NT2/D1 (cell line): ENCODE results near the gene MYH9.
"Not testable (repeated sequence)": the region's sequence is repeated elsewhere in the genome, so short reads cannot be mapped to it uniquely, and the experiment has no call there.

Experiments used
- DNase-seq: peaks from one replicate; pipeline ENCODE4 v3.0.0-alpha.2; 2011; ENCODE audit warnings: low read depth, low spot score
- H3K27me3 ChIP-seq: 2 replicates; pipeline ENCODE4 v1.6.0; 2011; ENCODE audit warnings: mild to moderate bottlenecking; ENCODE audit not compliant: insufficient read length, insufficient read depth
- H3K36me3 ChIP-seq: 2 replicates; pipeline ENCODE4 v1.6.1; 2011; ENCODE audit warnings: mild to moderate bottlenecking, low read length, mixed read lengths; ENCODE audit not compliant: insufficient read depth, insufficient read length
- H3K4me1 ChIP-seq: 2 replicates; pipeline ENCODE4 v1.5.1; 2011; ENCODE audit not compliant: insufficient read depth, insufficient read length
- H3K4me3 ChIP-seq: 2 replicates; pipeline ENCODE4 v1.5.1; 2011; ENCODE audit warnings: low read depth; ENCODE audit not compliant: insufficient read length
- H3K9ac ChIP-seq: 2 replicates; pipeline ENCODE4 v1.6.0; 2011; ENCODE audit warnings: low read depth; ENCODE audit not compliant: insufficient read length
- H3K9me3 ChIP-seq: 2 replicates; pipeline ENCODE4 v1.5.1; 2011; ENCODE audit warnings: mild to moderate bottlenecking, low read length; ENCODE audit not compliant: insufficient read depth
- SUZ12 ChIP-seq: IDR thresholded peaks from 2 replicates; pipeline ENCODE4 v1.6.1; 2011; ENCODE audit not compliant: insufficient read length, insufficient read depth; ENCODE audit errors: extremely low read depth
- YY1 ChIP-seq: IDR thresholded peaks from 2 replicates; pipeline ENCODE4 v1.6.1; 2011; ENCODE audit not compliant: insufficient read length, insufficient read depth
- ZNF274 ChIP-seq: IDR thresholded peaks from 2 replicates; pipeline ENCODE4 v1.6.1; 2011; ENCODE audit warnings: mild to moderate bottlenecking, low read depth, low read length

Gene MYH9

GRCh38 chr22:36425977-36426523 lies 38.3 kb upstream of the MYH9 start:
- H3K4me1 ChIP-seq: peaks cover 4% of the 10 kb centered on the region
- H3K27me3 ChIP-seq: no peaks in the 10 kb centered on the region
- peak overlapping the region; percentile 36 for H3K9ac ChIP-seq
- peaks cover 6% of the 10 kb centered on the region for H3K36me3 ChIP-seq
- H3K9me3 ChIP-seq: no peaks in the 10 kb centered on the region
- no peak overlapping the region for H3K4me3 ChIP-seq
- no peak for TF ChIP-seq ZNF274
- TF ChIP-seq SUZ12: no peak
- TF ChIP-seq YY1: no peak
- DNase-seq: no peak

- no peak for DNase-seq
Observed at GRCh38 chr22:36424901-36425579, 37.3 kb upstream of the MYH9 start.

GRCh38 chr22:36424466-36424865 lies 36.7 kb upstream of the MYH9 start:
- not testable (repeated sequence) for H3K9ac ChIP-seq, DNase-seq, H3K4me1 ChIP-seq, H3K9me3 ChIP-seq, H3K27me3 ChIP-seq, H3K36me3 ChIP-seq, H3K4me3 ChIP-seq

More at GRCh38 chr22:36424901-36425579, 37.3 kb upstream of the MYH9 start:
- Histone ChIP-seq H3K27me3 (no peaks in the 10 kb centered on the region), H3K4me3 (no peak overlapping the region), H3K36me3 (peaks cover 6% of the 10 kb centered on the region), H3K9ac (no peak overlapping the region), H3K9me3 (no peaks in the 10 kb centered on the region), H3K4me1 (peaks cover 4% of the 10 kb centered on the region)
- TF ChIP-seq SUZ12 (no peak), ZNF274 (no peak), YY1 (no peak)

- no peak for DNase-seq
- Histone ChIP-seq H3K27me3 (no peaks in the 10 kb centered on the region), H3K4me3 (no peak overlapping the region), H3K9me3 (no peaks in the 10 kb centered on the region), H3K4me1 (peaks cover 4% of the 10 kb centered on the region), H3K9ac (no peak overlapping the region), H3K36me3 (peaks cover 6% of the 10 kb centered on the region)
- TF ChIP-seq SUZ12 (no peak), ZNF274 (no peak), YY1 (no peak)
Observed at GRCh38 chr22:36423461-36424404, 36.0 kb upstream of the MYH9 start.

DNA sequence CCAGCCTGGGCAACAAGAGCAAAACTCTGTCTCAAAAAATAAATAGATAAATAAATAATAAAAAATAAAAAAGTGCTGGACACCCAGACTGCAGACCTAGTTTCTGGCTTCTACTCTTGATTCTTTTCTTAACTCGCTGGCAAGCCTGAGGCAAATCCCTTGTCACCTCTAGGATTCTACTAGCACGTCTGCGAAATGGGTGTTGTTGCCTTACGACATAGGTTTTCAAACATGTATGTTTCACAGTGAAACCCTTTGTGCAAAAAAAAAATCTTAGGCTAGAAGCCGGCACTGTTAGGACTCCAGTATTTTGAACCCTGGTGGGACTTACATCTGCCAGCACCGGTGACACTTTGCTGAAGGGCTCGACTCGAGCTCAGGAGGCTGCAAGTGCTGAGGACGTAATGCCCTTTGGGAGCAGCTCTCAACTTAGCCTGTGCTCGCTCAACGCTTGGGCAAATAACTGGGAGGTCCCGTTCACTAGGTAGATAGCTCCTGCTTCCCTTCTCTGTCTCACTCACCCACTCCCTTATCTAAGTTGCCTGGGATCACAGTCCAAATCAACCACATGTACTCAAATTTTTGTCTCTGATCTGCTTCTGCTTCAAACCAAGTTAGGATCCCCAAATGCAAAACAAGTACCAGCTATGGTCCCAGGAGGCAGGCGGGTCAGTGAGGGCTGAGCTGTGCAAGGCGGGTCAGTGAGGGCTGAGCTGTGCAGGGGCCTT lies 34.7 kb upstream of the MYH9 start:
- Histone ChIP-seq H3K9me3 (no peaks in the 10 kb centered on the region), H3K27me3 (no peaks in the 10 kb centered on the region), H3K36me3 (peaks cover 6% of the 10 kb centered on the region), H3K9ac (peak overlapping the region; percentile 33), H3K4me3 (no peak overlapping the region), H3K4me1 (peaks cover 4% of the 10 kb centered on the region)
- DNase-seq: no peak
- no peak for TF ChIP-seq YY1
- TF ChIP-seq SUZ12: no peak
- no peak for TF ChIP-seq ZNF274

GRCh38 chr22:36419912-36420882 lies 32.4 kb upstream of the MYH9 start:
- TF ChIP-seq SUZ12 (no peak), ZNF274 (no peak), YY1 (no peak)
- no peak overlapping the region for H3K4me3 ChIP-seq
- peaks cover 4% of the 10 kb centered on the region for H3K4me1 ChIP-seq
- no peaks in the 10 kb centered on the region for H3K9me3 ChIP-seq
- no peaks in the 10 kb centered on the region for H3K27me3 ChIP-seq
- DNase-seq: no peak
- no peak overlapping the region for H3K9ac ChIP-seq
- peaks cover 6% of the 10 kb centered on the region for H3K36me3 ChIP-seq
